Chondrocyte (in vitro differentiated cells): ENCODE results near the gene ZNF699. TPM values are rescaled to one million over a fixed set of nuclear protein-coding genes. Genes with fewer than 3 reads are reported as not detected.
A peak's percentile ranks its signal among the peaks of the same experiment; 100 is the strongest.

Experiments used
- DNase-seq: peaks from one replicate; pipeline ENCODE4 v3.0.0; 2021; ENCODE audit warnings: mixed read lengths, low spot score
- H3K27ac Mint-ChIP-seq: one replicate; pipeline ENCODE4 v1.8.0; 2021; ENCODE audit warnings: mild to moderate bottlenecking, moderate library complexity, mixed read lengths; ENCODE audit not compliant: unreplicated experiment
- H3K27me3 Mint-ChIP-seq: 2 replicates; pipeline ENCODE4 v1.8.0; 2021; ENCODE audit warnings: low read depth, mixed read lengths
- H3K36me3 Mint-ChIP-seq: 2 replicates; pipeline ENCODE4 v1.8.0; 2021; ENCODE audit warnings: low read depth, mixed read lengths
- H3K4me1 Mint-ChIP-seq: 2 replicates; pipeline ENCODE4 v1.8.0; 2021; ENCODE audit warnings: low read depth, mild to moderate bottlenecking, mixed read lengths
- H3K4me3 Mint-ChIP-seq: one replicate; pipeline ENCODE4 v1.8.0; 2021; ENCODE audit warnings: mild to moderate bottlenecking, moderate library complexity, mixed read lengths; ENCODE audit not compliant: unreplicated experiment
- H3K9me3 Mint-ChIP-seq: 2 replicates; pipeline ENCODE4 v1.8.0; 2021; ENCODE audit warnings: low read depth, mixed read lengths
- total RNA-seq: library from RNA; stranded (reverse); gene quantifications from 3 replicates; pipeline ENCODE4 v1.2.1, GENCODE V29; 2021
- TF ChIP-seq, protein P1 (sequence below): fragments of 200-600 bp; sonication (generic); IDR thresholded peaks from 2 replicates; pipeline ENCODE4 v1.5.0; 2021; ENCODE audit warnings: antibody characterized with exemption, mild to moderate bottlenecking, moderate library complexity

ZNF699 gene
- total RNA-seq, 1 donor from 2014 or later, result 10.5 TPM

DNA sequence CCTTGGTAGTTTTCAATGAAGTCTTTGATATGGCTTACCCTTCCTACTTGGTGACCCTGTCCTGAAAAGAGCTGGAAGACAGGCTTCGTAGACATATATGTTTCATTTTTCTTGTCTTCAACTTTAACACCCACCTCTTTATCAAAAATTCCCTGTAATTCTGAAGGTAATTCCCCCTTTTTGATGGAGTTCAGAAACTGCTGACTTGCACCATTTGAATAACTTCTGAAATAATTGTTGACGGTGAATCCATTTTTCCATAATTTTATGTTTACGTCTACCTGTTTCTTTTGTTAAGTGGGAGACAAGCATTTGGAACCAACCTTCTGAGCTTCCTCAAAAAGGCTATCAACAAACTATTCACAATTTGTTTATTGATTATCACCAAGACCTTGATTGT lies 38.6 kb upstream of the ZNF699 start:
- TF ChIP-seq, protein P1, sequence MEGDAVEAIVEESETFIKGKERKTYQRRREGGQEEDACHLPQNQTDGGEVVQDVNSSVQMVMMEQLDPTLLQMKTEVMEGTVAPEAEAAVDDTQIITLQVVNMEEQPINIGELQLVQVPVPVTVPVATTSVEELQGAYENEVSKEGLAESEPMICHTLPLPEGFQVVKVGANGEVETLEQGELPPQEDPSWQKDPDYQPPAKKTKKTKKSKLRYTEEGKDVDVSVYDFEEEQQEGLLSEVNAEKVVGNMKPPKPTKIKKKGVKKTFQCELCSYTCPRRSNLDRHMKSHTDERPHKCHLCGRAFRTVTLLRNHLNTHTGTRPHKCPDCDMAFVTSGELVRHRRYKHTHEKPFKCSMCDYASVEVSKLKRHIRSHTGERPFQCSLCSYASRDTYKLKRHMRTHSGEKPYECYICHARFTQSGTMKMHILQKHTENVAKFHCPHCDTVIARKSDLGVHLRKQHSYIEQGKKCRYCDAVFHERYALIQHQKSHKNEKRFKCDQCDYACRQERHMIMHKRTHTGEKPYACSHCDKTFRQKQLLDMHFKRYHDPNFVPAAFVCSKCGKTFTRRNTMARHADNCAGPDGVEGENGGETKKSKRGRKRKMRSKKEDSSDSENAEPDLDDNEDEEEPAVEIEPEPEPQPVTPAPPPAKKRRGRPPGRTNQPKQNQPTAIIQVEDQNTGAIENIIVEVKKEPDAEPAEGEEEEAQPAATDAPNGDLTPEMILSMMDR, result no peak
- Mint-ChIP-seq H3K36me3 (peaks cover 65% of the 10 kb centered on the region), H3K27ac (no peak overlapping the region), H3K4me1 (no peaks in the 10 kb centered on the region), H3K4me3 (no peak overlapping the region), H3K9me3 (peaks cover 66% of the 10 kb centered on the region), H3K27me3 (no peaks in the 10 kb centered on the region)
- DNase-seq, result no peak

GRCh38 chr19:9345005-9345404 lies 35.4 kb upstream of the ZNF699 start:
- Mint-ChIP-seq H3K27me3 (no peaks in the 10 kb centered on the region), H3K4me3 (no peak overlapping the region), H3K4me1 (no peaks in the 10 kb centered on the region), H3K27ac (no peak overlapping the region), H3K9me3 (peaks cover 74% of the 10 kb centered on the region), H3K36me3 (peaks cover 74% of the 10 kb centered on the region)
- TF ChIP-seq, protein P1, result no peak
- no peak for DNase-seq

- Mint-ChIP-seq H3K4me1 (no peaks in the 10 kb centered on the region), H3K4me3 (no peak overlapping the region), H3K36me3 (peaks cover 75% of the 10 kb centered on the region), H3K9me3 (peaks cover 75% of the 10 kb centered on the region), H3K27ac (no peak overlapping the region), H3K27me3 (no peaks in the 10 kb centered on the region)
- no peak for DNase-seq
- TF ChIP-seq, protein P1, result no peak
Measured at GRCh38 chr19:9342610-9343304, 33.1 kb upstream of the ZNF699 start.

DNA sequence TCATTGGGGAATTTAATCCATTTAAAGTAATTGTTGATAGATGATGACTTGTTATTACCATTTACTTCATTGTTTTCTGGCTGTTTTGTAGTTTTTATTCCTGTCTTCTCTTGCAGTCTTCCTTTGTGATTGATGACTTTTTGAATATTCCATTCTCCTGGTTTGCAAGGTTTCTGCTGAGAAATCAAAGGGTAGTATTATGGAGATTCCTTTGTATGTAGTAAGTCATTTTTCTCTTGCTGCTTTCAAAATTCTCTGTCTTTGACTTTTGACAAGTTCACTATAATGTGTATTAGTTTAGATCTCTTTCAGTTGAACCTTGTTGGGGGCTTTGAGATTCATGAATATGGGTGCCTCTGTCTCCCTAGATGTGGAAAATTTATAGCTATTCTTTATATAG lies 20.4 kb upstream of the ZNF699 start:
- peaks cover 59% of the 10 kb centered on the region for H3K36me3 Mint-ChIP-seq
- H3K27ac Mint-ChIP-seq, result no peak overlapping the region
- no peak for DNase-seq
- H3K27me3 Mint-ChIP-seq, result no peaks in the 10 kb centered on the region
- TF ChIP-seq, protein P1, result no peak
- H3K9me3 Mint-ChIP-seq, result peaks cover 65% of the 10 kb centered on the region
- peaks cover under 1% of the 10 kb centered on the region for H3K4me1 Mint-ChIP-seq
- H3K4me3 Mint-ChIP-seq, result no peak overlapping the region

- peaks cover 11% of the 10 kb centered on the region for H3K4me1 Mint-ChIP-seq
- peak overlapping the region; percentile 54 for H3K27ac Mint-ChIP-seq
- H3K9me3 Mint-ChIP-seq, result peaks cover 45% of the 10 kb centered on the region
- DNase-seq, result no peak
- no peaks in the 10 kb centered on the region for H3K27me3 Mint-ChIP-seq
- TF ChIP-seq, protein P1, result no peak
- H3K4me3 Mint-ChIP-seq, result peak overlapping the region; percentile 89
- H3K36me3 Mint-ChIP-seq, result peaks cover 32% of the 10 kb centered on the region
Measured at GRCh38 chr19:9324584-9324962, 14.9 kb upstream of the ZNF699 start.
